ENCODE data around the gene L1CAM.

Gene L1CAM

GRCh38 chrX:153922932-153923857 is 37.2 kb upstream of the L1CAM start:
- peak; percentile 54 for DNase-seq (ENCODE audit: low spot score)

- DNase-seq (ENCODE audit: low spot score): no peak
These were observed 35.8 kb upstream of the L1CAM start for GRCh38 chrX:153921511-153922446.

DNA sequence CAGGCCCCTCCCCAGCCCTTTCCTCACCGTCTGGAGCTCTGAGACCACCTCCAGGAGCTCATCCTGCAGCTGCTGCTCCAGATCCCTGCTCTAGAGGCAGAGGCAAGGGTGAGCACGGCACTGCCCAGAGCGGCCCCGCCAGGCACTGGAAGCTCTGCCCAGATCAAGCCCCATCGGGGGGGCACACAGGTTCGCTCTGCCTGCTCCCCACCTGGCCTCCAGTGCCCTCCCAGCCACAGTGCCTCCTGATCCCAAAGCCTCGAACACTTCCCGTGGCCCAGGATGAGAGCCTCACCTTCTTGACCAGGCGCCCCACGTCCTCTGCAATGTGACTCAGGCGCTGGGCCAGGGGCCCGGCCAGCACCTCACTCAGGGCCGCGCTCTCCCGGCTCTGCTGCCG is 35.1 kb upstream of the L1CAM start:
- no peak for DNase-seq (ENCODE audit: low spot score)

GRCh38 chrX:153920546-153920945 is 34.6 kb upstream of the L1CAM start:
- no peak for DNase-seq (ENCODE audit: low spot score)

DNA sequence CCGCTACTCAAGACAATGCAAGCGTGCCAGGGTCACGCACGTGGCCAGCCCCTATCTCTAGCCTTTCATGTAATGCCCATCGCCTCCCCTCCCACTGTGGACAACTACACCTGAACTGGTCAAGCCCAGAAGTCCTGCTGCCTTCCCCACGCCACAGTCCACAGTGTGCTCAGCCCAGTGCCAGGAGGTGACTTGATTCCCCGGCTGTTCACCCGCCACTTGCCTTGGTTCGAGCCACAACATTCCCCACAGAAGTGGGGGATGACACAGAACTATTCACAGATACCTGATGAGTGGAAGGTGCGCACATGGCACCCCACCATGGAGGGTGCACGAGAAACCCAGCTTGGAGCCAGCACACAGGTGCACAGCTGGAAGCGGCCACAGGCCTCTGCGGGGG is 33.3 kb upstream of the L1CAM start:
- DNase-seq (ENCODE audit: low spot score): no peak

DNA sequence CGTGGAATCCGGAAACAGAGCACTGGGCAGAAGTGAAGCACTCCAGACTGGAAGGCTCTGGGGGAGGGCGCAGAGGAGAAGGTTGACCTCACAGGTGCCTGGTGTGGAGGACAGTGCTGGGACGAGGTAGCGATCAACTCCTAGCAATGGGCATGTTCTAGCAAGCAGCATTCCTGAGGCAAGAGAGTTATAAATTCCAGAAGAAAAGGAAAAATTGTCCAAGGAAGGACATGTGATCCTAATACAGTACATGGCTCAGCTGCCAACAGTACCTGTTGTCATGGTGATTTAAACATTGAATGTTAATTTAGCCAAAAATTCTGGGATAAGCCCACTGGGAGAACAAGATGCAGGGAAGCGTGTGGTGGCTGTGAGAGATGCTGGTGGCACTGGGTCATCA is 31.9 kb upstream of the L1CAM start:
- no peak for DNase-seq (ENCODE audit: low spot score)

- no peak for DNase-seq (ENCODE audit: low spot score)
These were observed 27.7 kb upstream of the L1CAM start for GRCh38 chrX:153913701-153914100.

- no peak for DNase-seq (ENCODE audit: low spot score)
These were observed 27.2 kb upstream of the L1CAM start for GRCh38 chrX:153913211-153913610.

DNA sequence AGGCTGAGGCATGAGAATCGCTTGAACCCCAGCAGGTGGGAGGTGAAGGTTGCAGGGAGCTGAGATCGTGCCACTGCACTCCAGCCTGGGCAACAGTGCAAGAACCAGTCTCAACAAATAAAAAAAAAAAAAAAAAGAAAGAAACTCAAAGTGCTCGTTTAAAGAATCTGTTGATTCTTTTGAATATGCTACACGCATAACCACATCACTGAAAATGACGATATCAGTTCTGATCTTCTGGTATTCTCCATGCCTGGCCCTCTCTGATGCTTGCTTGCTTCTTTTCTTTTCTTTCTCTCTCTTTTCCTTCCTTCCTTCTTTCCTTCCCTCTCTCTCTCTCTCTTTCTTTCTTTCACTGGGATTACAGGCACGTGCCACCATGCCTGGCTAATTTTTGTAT is 25.8 kb upstream of the L1CAM start:
- no peak for DNase-seq (ENCODE audit: low spot score)

GRCh38 chrX:153910446-153910845 is 24.5 kb upstream of the L1CAM start:
- DNase-seq (ENCODE audit: low spot score): no peak

GRCh38 chrX:153909980-153910360 is 24.0 kb upstream of the L1CAM start:
- no peak for DNase-seq (ENCODE audit: low spot score)

DNA sequence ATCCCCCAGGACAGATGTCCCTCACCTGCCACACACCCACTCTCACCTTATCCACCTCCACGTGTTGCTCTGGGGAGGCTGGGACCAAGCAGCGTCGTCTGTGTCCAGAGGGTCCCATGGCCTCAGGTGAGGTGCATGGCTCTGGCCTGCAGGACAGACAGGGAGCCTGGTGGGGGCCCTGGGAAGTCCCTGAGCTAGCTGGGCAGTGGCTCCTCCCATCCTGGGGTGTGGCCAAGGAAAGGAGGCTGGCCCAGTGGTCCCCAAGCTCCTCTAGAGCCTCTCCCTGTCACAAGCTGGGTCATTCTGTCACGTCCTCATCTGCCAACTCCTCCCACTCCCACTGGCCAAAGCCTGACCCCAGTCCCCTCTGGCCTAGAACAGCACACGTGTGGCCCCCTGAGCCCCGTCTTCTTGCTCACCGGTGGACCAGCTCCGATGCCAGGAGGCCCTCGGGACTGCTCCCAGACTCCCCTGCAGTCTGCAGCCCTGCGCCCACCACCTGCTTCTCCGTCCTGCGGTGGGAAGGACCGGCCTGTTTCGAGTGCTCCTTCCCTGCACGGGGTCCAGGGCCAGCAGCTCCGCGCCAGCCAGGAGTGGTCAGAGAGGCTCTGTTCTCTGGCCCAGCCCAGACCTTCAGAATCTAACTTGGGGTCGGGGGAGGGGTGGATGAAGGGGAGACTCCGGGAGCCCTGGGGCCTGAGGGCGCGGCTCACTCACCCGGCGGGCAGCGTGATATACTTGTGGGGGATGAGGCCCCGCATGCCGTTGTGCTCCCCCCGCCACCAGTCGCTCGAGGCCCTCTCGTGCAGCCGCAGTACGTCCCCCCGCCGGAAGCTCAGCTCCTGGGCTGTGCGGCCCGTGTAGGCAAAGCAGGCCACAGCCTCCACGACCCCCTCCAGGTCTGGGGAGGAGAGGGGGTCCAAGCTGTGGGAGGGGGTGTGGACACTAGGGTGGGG is 23.3 kb upstream of the L1CAM start:
- no peak for DNase-seq (ENCODE audit: low spot score)

DNA sequence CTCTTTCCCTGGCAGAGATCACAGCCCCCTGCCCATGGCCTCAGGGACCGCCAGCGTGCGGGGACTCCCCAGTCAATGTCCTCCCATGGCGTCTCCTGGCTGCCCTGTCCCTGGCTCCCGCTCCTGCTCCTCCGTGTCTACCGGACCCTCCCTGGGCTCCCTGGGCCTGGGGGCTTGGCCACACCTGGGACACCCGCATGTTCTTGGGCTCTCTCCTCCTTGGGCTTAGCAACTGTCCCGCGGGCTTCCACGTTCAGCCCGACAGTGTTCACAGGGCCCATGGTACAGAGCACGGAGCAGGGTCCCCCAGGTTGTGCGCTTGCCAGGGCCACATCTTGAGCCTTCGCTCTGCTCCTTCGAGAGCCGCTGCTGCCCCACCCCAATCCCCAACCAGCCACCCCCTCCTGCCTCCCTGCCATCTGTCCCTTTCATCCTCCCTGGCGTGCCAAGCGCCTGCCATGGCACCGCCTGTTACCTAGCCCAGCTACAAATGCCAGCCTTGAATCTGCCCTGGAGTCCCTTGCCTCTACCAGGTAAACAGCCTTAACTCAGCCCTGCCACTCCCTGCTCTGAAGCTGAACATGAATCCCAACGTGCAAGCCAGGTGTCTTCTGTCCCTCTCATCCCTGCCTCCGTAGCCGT is 22.4 kb upstream of the L1CAM start:
- no peak for DNase-seq (ENCODE audit: low spot score)

- DNase-seq (ENCODE audit: low spot score): no peak
These were observed 21.5 kb upstream of the L1CAM start for GRCh38 chrX:153907456-153907855.

- DNase-seq (ENCODE audit: low spot score): no peak
These were observed 20.3 kb upstream of the L1CAM start for GRCh38 chrX:153906126-153906917.

GRCh38 chrX:153905481-153906095 is 19.6 kb upstream of the L1CAM start:
- DNase-seq (ENCODE audit: low spot score): no peak

- DNase-seq (ENCODE audit: low spot score): no peak
These were observed 18.3 kb upstream of the L1CAM start, which contains the start of gene AVPR2 for GRCh38 chrX:153903991-153904957. Gene AVPR2 (plus strand): TSS chrX:153904673. CDS start chrX:153905146, 473 bp downstream.

- DNase-seq (ENCODE audit: low spot score): no peak
These were observed 17.4 kb upstream of the L1CAM start for GRCh38 chrX:153903238-153903980.
